ENCODE data around the gene SIRT3.
"Not testable (repeated sequence)": the region's sequence is repeated elsewhere in the genome, so short reads cannot be mapped to it uniquely, and the experiment has no call there.

The SIRT3 gene

GRCh38 chr11:270451-271318 is 34.5 kb upstream of the SIRT3 start:
- DNase-seq (ENCODE audit: low read depth in 2 of 2) = no peak

GRCh38 chr11:269146-269890 is 33.2 kb upstream of the SIRT3 start:
- DNase-seq (ENCODE audit: low read depth in 2 of 2) = no peak

GRCh38 chr11:268716-269145 is 32.6 kb upstream of the SIRT3 start:
- not testable (repeated sequence) for DNase-seq (ENCODE audit: low read depth in 2 of 2)

GRCh38 chr11:267491-267994 is 31.4 kb upstream of the SIRT3 start:
- DNase-seq (ENCODE audit: low read depth in 2 of 2) = no peak

GRCh38 chr11:266676-267439 is 30.7 kb upstream of the SIRT3 start:
- DNase-seq (ENCODE audit: low read depth in 2 of 2) = no peak

GRCh38 chr11:261624-262023 is 25.5 kb upstream of the SIRT3 start:
- DNase-seq (ENCODE audit: low read depth in 2 of 2) = no peak

GRCh38 chr11:259413-259812 is 23.3 kb upstream of the SIRT3 start:
- DNase-seq (ENCODE audit: low read depth in 2 of 2) = no peak

- no peak for DNase-seq (ENCODE audit: low read depth in 2 of 2)
These were observed 21.8 kb upstream of the SIRT3 start for GRCh38 chr11:257766-258493.

- DNase-seq (ENCODE audit: low read depth in 2 of 2) = no peak
These were observed 21.0 kb upstream of the SIRT3 start for GRCh38 chr11:256952-257737.

GRCh38 chr11:255816-256215 is 19.7 kb upstream of the SIRT3 start:
- no peak for DNase-seq (ENCODE audit: low read depth in 2 of 2)

GRCh38 chr11:255176-255575 is 19.0 kb upstream of the SIRT3 start:
- DNase-seq (ENCODE audit: low read depth in 2 of 2) = no peak

GRCh38 chr11:253886-254270 is 17.7 kb upstream of the SIRT3 start:
- DNase-seq (ENCODE audit: low read depth in 2 of 2) = no peak

GRCh38 chr11:253160-253885 is 17.2 kb upstream of the SIRT3 start:
- DNase-seq (ENCODE audit: low read depth in 2 of 2) = no peak

GRCh38 chr11:252666-253065 is 16.5 kb upstream of the SIRT3 start:
- no peak for DNase-seq (ENCODE audit: low read depth in 2 of 2)

- no peak for DNase-seq (ENCODE audit: low read depth in 2 of 2)
These were observed 15.4 kb upstream of the SIRT3 start for GRCh38 chr11:251550-251949.

GRCh38 chr11:250740-251299 is 14.7 kb upstream of the SIRT3 start:
- peak; percentile 62 to 71 for DNase-seq (ENCODE audit: low read depth in 2 of 2)

- DNase-seq (ENCODE audit: low read depth in 2 of 2) = no peak
These were observed 14.1 kb upstream of the SIRT3 start for GRCh38 chr11:250274-250673.

GRCh38 chr11:249062-249461 is 12.9 kb upstream of the SIRT3 start:
- DNase-seq (ENCODE audit: low read depth in 2 of 2) = no peak

- no peak for DNase-seq (ENCODE audit: low read depth in 2 of 2)
These were observed 8.2 kb upstream of the SIRT3 start for GRCh38 chr11:244376-244775.

GRCh38 chr11:241634-242033 is 5.5 kb upstream of the SIRT3 start:
- no peak for DNase-seq (ENCODE audit: low read depth in 2 of 2)

Measured in stimulated activated CD8-positive, alpha-beta memory T cell treated with anti-CD3 and anti-CD28 coated beads, Interleukin-7, amount 100 ng/mL, for 4 hours (primary cell).